Osteocyte (in vitro differentiated cells): ENCODE results near the gene AZU1. TPM values are rescaled to one million over a fixed set of nuclear protein-coding genes. Genes with fewer than 3 reads are reported as not detected.
A peak's percentile ranks its signal among the peaks of the same experiment; 100 is the strongest.

Experiments used
- DNase-seq: peaks from one replicate; pipeline ENCODE4 v3.0.0; 2021; ENCODE audit warnings: mixed read lengths; ENCODE audit not compliant: unreplicated experiment; ENCODE audit errors: extremely low spot score
- H3K27ac Mint-ChIP-seq: one replicate; pipeline ENCODE4 v1.8.0; 2021; ENCODE audit warnings: mild to moderate bottlenecking, mixed read lengths; ENCODE audit not compliant: unreplicated experiment
- H3K27me3 Mint-ChIP-seq: one replicate; pipeline ENCODE4 v1.8.0; 2021; ENCODE audit warnings: mixed read lengths; ENCODE audit not compliant: unreplicated experiment
- H3K36me3 Mint-ChIP-seq: one replicate; pipeline ENCODE4 v1.8.0; 2021; ENCODE audit warnings: mixed read lengths; ENCODE audit not compliant: unreplicated experiment
- H3K4me1 Mint-ChIP-seq: one replicate; pipeline ENCODE4 v1.8.0; 2021; ENCODE audit warnings: mixed read lengths; ENCODE audit not compliant: unreplicated experiment
- H3K4me3 Mint-ChIP-seq: one replicate; pipeline ENCODE4 v1.8.0; 2021; ENCODE audit warnings: mild to moderate bottlenecking, moderate library complexity, mixed read lengths; ENCODE audit not compliant: unreplicated experiment
- H3K9me3 Mint-ChIP-seq: one replicate; pipeline ENCODE4 v1.8.0; 2021; ENCODE audit warnings: mixed read lengths; ENCODE audit not compliant: unreplicated experiment
- total RNA-seq: library from RNA; stranded (reverse); gene quantifications from 2 replicates; pipeline ENCODE4 v1.2.1, GENCODE V29; 2021
- TF ChIP-seq, protein P1 (sequence below): fragments of 200-600 bp; sonication (generic); IDR thresholded peaks from 2 replicates; pipeline ENCODE4 v1.5.0; 2021; ENCODE audit warnings: antibody characterized with exemption, mild to moderate bottlenecking, moderate library complexity

The AZU1 gene
- total RNA-seq, 1 donor from 2014 or later = 0.91 TPM

DNA sequence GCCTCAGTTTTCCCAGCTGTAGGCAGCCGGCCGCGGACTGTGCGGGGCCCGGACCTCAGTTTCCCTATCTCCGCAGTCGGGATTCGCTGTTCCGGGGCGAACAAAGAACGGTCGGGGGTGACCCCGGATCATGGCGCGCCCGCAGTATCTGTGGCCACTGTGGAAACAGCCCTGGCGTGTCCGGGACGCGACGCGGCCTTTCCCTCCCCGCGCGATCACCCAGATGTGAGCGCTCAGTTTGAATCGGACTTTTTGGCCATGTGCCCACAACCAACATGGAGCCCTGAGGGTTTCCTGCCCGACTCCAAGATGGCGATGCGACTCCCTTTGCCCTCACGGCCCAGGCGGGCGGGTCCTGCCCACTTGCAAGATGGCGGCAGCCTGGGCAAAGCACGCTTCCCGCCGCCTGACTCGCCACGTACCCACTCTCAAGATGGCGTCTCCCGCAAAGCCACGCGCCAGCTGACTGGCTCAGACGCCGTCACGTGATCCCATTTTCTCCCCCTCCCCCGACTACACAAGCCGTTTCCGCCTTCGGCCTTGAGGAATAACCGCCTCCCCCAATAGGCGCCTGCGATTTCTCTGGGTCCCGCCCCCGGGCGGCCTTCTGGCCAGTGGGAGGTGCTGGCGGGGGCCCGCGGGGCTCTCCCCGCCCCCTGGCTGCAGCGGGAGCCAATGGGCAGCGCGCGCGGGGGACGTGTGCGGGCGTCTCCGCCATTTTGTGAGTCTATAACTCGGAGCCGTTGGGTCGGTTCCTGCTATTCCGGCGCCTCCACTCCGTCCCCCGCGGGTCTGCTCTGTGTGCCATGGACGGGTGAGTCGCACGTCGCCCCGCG lies 30.7 kb upstream of the AZU1 start, which contains the start of gene PTBP1:
Gene PTBP1 (plus strand): TSS at position 761 of the 836 bp plus-strand sequence. CDS start 46 bp downstream, at position 807.
- no peaks in the 10 kb centered on the region for H3K27me3 Mint-ChIP-seq
- peaks cover 13% of the 10 kb centered on the region for H3K36me3 Mint-ChIP-seq
- peak; percentile 100 for DNase-seq
- H3K4me1 Mint-ChIP-seq = peaks cover 40% of the 10 kb centered on the region
- peak within 1 kb of the TSS; percentile 89 for H3K4me3 Mint-ChIP-seq
- no peaks in the 10 kb centered on the region for H3K9me3 Mint-ChIP-seq
- TF ChIP-seq, protein P1, sequence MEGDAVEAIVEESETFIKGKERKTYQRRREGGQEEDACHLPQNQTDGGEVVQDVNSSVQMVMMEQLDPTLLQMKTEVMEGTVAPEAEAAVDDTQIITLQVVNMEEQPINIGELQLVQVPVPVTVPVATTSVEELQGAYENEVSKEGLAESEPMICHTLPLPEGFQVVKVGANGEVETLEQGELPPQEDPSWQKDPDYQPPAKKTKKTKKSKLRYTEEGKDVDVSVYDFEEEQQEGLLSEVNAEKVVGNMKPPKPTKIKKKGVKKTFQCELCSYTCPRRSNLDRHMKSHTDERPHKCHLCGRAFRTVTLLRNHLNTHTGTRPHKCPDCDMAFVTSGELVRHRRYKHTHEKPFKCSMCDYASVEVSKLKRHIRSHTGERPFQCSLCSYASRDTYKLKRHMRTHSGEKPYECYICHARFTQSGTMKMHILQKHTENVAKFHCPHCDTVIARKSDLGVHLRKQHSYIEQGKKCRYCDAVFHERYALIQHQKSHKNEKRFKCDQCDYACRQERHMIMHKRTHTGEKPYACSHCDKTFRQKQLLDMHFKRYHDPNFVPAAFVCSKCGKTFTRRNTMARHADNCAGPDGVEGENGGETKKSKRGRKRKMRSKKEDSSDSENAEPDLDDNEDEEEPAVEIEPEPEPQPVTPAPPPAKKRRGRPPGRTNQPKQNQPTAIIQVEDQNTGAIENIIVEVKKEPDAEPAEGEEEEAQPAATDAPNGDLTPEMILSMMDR = peak; percentile 26
- H3K27ac Mint-ChIP-seq = peak within 1 kb of the TSS; percentile 98

DNA sequence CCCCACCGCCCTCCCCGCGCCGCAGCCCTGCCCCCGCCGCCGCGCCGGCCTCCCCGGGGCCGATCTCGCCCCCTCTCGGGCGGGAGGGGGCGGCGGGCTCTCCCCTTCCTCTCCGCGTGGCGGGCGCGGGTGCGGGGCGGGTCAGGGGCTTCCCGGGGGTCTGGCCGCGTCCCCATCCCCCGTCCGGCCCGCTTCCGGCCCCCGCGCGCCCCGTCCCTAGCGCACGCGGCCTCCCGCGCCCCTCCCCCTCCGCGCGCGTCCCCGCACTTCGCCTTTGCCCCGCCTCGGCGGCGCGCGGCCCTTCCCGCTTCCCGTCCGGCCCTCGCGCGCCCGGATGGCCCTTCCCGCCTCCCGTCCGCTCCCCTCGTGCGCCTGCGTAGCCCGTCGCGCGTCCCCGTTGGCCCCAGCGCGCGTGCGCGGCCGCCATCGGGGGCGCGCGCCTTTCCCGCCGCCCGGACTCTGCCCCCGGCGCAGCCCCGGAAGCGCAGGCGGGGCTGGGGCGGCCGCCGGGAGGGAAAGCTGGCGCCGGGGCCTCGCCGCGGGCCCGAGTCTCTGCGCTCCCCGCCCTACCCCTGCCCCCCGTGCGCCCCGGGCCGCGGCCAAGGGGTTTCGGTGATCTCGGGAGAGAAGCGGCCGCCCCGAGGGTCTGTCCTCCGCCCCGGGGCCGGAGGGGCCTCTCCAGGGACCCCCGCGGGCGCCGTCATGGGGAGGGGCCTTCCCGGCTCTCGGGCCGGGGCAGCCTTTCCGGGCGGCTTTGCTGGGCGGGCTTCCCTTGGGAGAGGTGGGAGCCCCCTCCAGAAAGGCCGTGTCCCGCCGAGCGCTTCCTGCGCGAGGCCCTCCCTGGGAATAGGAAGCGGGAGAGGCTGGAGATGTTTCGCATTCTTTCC lies 29.9 kb upstream of the AZU1 start:
- Mint-ChIP-seq H3K27ac (peak overlapping the region; percentile 82), H3K4me3 (peak overlapping the region; percentile 87), H3K9me3 (no peaks in the 10 kb centered on the region), H3K4me1 (peaks cover 39% of the 10 kb centered on the region), H3K27me3 (no peaks in the 10 kb centered on the region), H3K36me3 (peaks cover 15% of the 10 kb centered on the region)
- TF ChIP-seq, protein P1 = peak; percentile 2
- peak; percentile 96 for DNase-seq

DNA sequence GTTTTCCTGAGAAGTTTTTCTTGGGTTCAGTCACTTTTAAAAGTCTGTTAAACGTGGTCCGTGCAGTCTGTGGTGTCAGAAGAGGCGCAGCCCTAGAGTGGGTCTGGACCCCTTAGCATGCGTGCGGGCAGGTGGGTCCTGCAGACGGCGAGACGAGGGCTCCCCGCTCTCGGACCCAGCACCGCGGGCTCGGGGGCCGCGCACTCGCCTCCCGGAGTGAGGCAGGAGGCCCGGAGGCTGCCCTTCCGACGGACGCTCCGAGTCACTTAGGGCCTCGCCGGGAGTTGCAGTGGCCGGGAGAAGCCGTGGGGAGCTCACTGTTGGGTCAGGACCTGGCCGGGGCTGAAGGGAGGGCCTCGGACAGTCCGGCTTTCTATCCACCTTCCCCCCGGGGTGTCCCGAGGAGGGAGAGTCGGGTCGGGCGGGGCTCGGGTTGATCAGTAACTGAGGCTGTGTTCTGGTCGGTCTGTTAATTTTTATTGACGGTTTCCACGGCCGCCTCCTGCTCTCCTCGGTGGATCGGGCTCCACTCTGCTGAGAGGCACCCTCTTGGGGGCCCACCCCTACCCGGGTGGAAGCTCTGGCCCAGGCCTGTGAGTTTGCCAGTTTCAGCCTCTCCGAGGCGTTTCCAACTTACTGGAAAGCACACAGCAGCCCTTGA lies 29.1 kb upstream of the AZU1 start:
- H3K27ac Mint-ChIP-seq = peak overlapping the region; percentile 82
- TF ChIP-seq, protein P1 = no peak
- peak overlapping the region; percentile 87 for H3K4me3 Mint-ChIP-seq
- H3K36me3 Mint-ChIP-seq = peaks cover 18% of the 10 kb centered on the region
- H3K27me3 Mint-ChIP-seq = no peaks in the 10 kb centered on the region
- H3K9me3 Mint-ChIP-seq = no peaks in the 10 kb centered on the region
- peaks cover 47% of the 10 kb centered on the region for H3K4me1 Mint-ChIP-seq
- no peak for DNase-seq

DNA sequence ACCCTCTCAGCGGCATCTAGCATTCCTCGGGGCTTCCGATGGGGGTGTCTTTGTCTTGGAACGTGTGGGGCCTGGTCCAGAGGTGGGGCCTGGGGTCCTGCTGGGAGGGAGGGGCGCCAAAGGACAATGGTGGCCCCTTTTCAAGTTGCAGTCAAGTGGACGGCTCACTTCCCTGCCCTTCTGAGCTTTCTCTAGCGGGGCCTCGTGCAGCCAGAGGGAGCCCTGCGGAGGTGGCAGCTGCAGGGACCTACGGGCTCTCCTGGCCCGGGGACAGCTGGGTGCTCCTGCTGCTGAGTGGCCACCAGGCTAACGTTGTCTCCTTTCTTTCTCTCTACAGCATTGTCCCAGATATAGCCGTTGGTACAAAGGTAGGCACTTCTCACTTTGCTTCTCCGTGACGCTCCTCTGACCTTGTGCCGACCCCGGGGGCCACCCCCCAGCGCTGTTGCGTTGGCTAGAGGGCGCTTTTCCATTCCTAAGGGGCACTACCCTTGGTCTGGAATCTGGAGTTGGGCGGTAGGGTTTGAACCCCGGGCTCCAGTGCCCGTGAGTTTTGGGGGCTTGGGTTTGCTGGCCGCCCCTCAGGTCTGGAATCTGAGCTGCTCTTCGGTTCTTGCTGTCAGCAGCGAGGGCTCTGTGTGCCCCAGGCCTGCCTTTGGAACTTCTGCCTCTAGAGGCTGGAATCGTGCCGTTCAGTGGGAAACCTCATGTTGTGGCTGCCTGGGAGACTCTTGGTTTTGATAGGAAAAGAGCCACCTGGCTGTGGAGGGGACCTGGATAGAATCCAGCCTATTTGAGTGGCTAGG lies 28.4 kb upstream of the AZU1 start:
- Mint-ChIP-seq H3K9me3 (no peaks in the 10 kb centered on the region), H3K4me1 (peaks cover 48% of the 10 kb centered on the region), H3K27ac (peak overlapping the region; percentile 80), H3K27me3 (no peaks in the 10 kb centered on the region), H3K4me3 (peak overlapping the region; percentile 87), H3K36me3 (peaks cover 18% of the 10 kb centered on the region)
- no peak for DNase-seq
- TF ChIP-seq, protein P1 = peak; percentile 37
